NCI-H2081 (cell line): ENCODE data around the gene IL36RN.

Experiments
- DNase-seq, 2 experiments: peaks; one replicate each; lab custom pipeline; 2025; lab: John Stamatoyannopoulos, UW

Gene IL36RN

DNA sequence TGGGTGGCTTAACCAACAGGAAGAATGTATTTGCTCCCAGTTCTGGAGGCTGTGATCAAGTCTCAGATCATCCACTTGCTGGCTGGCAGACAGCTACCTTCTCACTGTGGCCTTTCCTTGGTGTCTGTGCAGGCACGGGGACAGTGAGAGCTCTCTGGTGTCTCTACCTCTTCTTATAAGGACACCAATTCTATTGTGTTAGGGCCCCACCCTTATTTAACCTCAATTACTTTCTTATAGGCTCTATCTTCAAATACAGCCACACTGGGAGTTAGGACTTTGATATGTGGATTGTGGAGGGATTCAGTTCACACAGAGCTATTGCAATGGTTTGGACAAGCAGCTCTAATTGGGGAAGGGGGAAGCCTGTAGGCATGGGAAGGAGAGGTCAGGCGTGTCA, 43.1 kb downstream of the IL36RN start:
- DNase-seq: no peak

DNA sequence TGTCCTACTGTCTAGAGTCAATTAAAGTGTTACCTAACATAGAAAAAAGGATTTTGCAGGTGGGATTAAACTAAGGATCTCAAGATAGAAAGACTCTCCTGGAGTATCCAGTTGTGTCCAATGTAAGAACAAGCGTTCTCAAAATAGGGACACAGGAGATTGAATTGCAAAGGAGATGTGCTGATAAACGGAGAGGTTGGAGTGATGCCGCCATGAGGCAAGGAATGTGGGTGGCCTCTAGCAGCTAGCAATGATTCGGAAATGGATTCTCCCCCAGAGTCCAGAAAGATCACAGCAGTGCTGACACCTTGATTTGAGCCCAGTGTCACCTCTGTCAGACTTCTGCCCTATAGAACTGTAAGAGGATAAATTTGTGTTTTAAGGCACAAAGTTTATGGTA, 44.3 kb downstream of the IL36RN start:
- DNase-seq: no peak

DNA sequence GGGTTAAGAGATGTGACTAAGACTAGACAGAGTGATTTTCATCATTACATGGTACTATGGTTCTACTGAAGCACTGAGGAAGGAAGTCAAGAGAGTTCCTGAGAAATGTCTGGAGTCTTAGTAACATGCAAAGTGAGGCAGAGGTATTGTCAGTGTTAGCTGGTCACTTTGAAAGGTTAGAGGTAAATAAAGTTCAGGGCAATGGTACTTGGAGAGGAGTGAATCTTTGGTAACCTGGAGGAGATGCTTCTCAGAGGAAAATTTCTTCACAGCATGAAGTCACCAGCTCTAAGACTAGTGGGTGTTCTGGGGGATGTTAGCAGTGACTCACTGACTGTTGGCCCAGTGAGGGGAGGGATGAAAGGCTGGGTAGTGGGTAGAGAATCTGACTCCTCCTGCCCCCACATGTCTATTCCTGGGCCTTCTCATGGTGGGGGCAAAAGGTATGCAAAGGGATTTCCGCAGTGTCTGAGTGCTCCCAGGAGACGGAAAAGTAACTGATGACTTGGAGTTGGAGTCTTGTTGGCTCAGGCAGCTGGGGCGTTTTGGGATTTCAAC, 45.1 kb downstream of the IL36RN start:
- DNase-seq: no peak

DNA sequence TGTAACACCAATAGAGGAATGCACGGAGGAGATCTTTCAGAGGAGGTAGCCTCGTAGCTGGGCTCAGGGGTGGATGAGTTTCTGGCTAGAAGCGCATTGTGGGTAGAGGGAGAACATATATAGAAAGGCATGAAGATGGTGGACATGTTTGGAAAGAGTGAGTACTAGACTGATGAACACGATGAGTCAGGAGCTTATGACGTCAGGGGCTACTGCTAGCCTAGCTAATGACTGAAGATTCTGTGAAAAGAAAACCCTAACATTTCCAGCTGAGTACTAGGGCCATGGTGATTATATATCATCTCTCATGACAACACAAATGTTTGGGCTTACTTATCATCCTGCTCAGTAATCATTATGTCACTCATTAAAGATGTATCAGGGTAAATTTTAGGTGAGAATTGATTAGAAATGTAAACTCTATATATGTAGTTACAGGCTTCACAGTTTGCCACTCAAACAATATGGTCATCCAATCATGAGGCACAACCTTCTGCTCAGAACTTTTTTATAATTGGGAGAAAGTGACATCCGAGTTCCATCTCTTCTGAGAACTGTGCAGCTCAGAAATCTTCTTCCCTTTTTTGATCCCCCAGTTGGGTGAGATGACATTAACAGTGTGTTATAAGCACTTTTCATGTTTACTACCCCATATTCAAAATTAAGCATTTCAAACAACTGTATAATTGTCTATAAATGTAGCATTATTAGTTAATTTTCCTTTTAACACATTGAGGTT, 46.2 kb downstream of the IL36RN start:
- DNase-seq: no peak

DNA sequence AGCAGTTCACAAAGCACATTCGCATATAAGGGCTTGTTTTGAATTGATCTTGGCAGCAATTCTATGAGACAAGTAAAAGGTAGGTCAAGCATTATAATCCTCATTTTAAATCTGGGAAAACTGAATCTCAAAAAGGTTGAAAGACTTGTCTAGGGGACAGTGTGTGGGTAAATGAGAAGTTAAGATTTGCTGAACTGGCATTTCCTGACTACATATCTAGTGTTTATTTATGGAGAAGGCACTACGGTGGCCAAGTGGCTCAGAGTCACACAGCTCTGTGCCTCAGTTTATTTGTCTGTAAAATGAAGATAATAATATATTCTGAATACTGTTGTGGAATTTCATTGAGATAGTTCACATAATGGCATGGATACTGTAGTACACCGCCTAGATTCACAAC, 52.1 kb downstream of the IL36RN start:
- DNase-seq: no peak

DNA sequence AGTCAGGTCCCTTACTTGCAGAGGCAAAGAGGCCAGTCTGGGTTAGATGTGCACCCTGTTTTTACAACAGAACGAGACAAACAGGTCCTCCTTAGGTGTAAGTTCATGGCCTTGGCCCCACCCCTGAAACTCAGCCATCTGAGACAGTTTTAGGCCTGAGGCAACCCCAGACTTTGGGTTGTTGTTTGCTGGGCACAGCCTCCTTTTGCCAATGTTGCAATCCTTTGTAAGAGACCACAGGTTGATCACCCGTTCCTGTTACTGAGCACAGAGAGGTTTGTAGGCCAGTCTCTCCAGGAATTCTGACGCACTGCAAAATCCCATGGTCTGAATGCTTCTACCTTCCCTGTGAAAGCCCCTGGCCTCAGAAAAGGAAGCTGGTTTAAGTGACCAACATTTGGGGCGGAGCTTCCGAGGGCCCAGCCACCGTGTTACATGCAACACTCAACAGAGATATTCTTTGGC, 52.9 kb downstream of the IL36RN start:
- no peak for DNase-seq

DNA sequence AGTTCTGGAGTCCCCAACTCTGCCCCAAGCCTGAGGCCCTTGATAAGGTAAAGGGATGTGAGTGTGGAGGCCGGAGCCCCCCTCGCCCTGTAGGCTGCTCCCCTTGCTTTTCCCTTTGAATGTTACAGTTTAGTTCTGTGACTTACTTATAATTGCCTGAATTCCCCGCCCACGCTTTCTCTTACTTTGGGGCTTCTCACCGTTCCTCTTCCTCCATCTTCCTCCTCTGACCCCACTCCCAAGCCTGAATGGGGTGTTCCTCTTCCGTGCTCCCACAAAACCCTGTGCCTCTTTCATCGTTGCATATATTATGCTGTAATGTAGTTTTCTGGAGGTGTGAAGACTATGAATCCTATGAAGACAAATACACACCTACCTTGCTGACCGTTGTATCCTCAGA, 53.4 kb downstream of the IL36RN start:
- DNase-seq: no peak

DNA sequence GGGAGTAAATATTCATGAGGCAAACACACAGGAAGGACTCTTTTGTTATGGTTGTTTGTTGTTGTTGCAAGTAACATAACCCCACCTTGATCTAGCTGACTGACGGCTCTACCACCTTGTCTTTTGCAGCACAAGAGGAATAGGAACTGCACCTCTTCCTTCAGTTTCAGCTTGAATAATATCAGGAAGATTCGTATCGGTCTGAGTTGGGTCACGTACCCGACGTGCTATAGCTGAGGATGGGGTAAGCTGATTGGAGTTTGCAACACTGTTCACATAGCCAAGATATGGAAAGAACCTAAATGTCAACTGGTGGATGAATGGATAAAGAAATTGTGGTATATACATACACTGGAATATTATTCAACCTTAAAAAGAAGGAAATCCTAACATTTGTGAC, 53.9 kb downstream of the IL36RN start:
- no peak for DNase-seq

DNA sequence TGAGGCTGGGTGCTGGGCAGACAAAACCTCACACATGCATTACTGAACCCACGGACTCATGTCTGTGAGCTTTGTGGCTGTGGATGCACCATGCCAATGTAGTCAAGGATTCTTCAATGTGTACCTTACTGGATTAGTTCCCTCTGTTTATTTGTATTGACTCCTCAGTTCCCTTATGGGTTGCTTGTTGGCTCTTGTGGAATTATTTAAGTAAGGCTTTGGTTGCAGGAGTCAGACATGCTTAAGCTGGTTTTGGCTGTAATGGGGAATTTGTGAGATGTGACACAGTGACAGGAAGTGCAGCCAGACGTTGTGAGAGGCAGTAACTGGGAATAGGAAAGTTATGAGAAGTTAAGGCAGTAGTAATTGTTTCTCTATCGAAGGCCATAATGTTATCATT, 54.8 kb downstream of the IL36RN start:
- DNase-seq: no peak
